Parathyroid adenoma (tissue), 2 donors: ENCODE data around the gene SCYGR7.
"Not testable (repeated sequence)": the region's sequence is repeated elsewhere in the genome, so short reads cannot be mapped to it uniquely, and the experiment has no call there.

Source experiments
- H2AFZ ChIP-seq: fragments of 300-600 bp; sonication (generic); one replicate; pipeline ENCODE4 v1.7.0; 2017; ENCODE audit warnings: antibody characterized with exemption, mild to moderate bottlenecking
- H3K27ac ChIP-seq: fragments of 300-600 bp; sonication (generic); one replicate; pipeline ENCODE4 v1.7.0; 2017
- H3K27me3 ChIP-seq: fragments of 300-600 bp; sonication (generic); one replicate; pipeline ENCODE4 v1.7.0; 2017; ENCODE audit warnings: low read length; ENCODE audit not compliant: control insufficient read depth, insufficient read depth
- H3K36me3 ChIP-seq: fragments of 300-600 bp; sonication (generic); one replicate; pipeline ENCODE4 v1.7.0; 2017; ENCODE audit warnings: low read length; ENCODE audit not compliant: control insufficient read depth, insufficient read depth
- H3K4me1 ChIP-seq: fragments of 300-600 bp; sonication (generic); one replicate; pipeline ENCODE4 v1.7.0; 2017; ENCODE audit warnings: control low read depth
- H3K4me2 ChIP-seq: fragments of 300-600 bp; sonication (generic); one replicate; pipeline ENCODE4 v1.7.0; 2017; ENCODE audit warnings: low read length
- H3K4me3 ChIP-seq: fragments of 300-600 bp; sonication (generic); one replicate; pipeline ENCODE4 v1.7.0; 2017; ENCODE audit warnings: low read depth, low read length
- H3K79me2 ChIP-seq: fragments of 300-600 bp; sonication (generic); one replicate; pipeline ENCODE4 v1.7.0; 2017; ENCODE audit warnings: control low read depth
- H3K9ac ChIP-seq: fragments of 300-600 bp; sonication (generic); one replicate; pipeline ENCODE4 v1.7.0; 2017; ENCODE audit warnings: mild to moderate bottlenecking
- H3K9me3 ChIP-seq: fragments of 300-600 bp; sonication (generic); one replicate; pipeline ENCODE4 v1.7.0; 2017; ENCODE audit warnings: low read length; ENCODE audit not compliant: control insufficient read depth
- CTCF ChIP-seq: fragments of 300-600 bp; sonication (generic); IDR thresholded peaks from one replicate; pipeline ENCODE4 v1.7.0; 2017; ENCODE audit warnings: antibody characterized with exemption, mild to moderate bottlenecking
- donor health status: primary hyperparathyroidism.

The SCYGR7 gene

GRCh38 chr2:227720680-227721079 lies 7.5 kb upstream of the SCYGR7 start:
- Histone ChIP-seq H2AFZ (no peak overlapping the region), H3K79me2 (no peaks in the 10 kb centered on the region), H3K9me3 (no peaks in the 10 kb centered on the region), H3K4me1 (no peaks in the 10 kb centered on the region), H3K36me3 (no peaks in the 10 kb centered on the region), H3K9ac (no peak overlapping the region), H3K4me2 (no peak overlapping the region), H3K27ac (no peak overlapping the region), H3K4me3 (no peak overlapping the region), H3K27me3 (no peaks in the 10 kb centered on the region)
- no peak for TF ChIP-seq CTCF

GRCh38 chr2:227722821-227723220 lies 5.3 kb upstream of the SCYGR7 start:
- H3K4me2 ChIP-seq, H3K27me3 ChIP-seq, H3K79me2 ChIP-seq, H3K4me3 ChIP-seq, H3K4me1 ChIP-seq, H3K36me3 ChIP-seq, H3K9me3 ChIP-seq, H2AFZ ChIP-seq, H3K9ac ChIP-seq, H3K27ac ChIP-seq: not testable (repeated sequence)

GRCh38 chr2:227724394-227725039 lies 3.6 kb upstream of the SCYGR7 start, which contains the start of gene SCYGR6:
Gene SCYGR6, minus strand, starts transcription at chr2:227724757. Its CDS starts 0 bp downstream, at chr2:227724757.
- Histone ChIP-seq H3K27me3 (no peaks in the 10 kb centered on the region), H3K36me3 (no peaks in the 10 kb centered on the region), H3K9ac (no peak within 1 kb of the TSS), H2AFZ (no peak within 1 kb of the TSS), H3K4me2 (no peak within 1 kb of the TSS), H3K27ac (no peak within 1 kb of the TSS), H3K4me3 (no peak within 1 kb of the TSS), H3K9me3 (no peaks in the 10 kb centered on the region), H3K4me1 (no peaks in the 10 kb centered on the region), H3K79me2 (no peaks in the 10 kb centered on the region)
- no peak for TF ChIP-seq CTCF

GRCh38 chr2:227739351-227739750 lies 11.2 kb downstream of the SCYGR7 start:
- Histone ChIP-seq H3K9ac (no peak overlapping the region), H3K27me3 (no peaks in the 10 kb centered on the region), H3K36me3 (no peaks in the 10 kb centered on the region), H3K27ac (no peak overlapping the region), H3K4me3 (no peak overlapping the region), H3K9me3 (no peaks in the 10 kb centered on the region), H3K4me2 (no peak overlapping the region), H2AFZ (no peak overlapping the region), H3K79me2 (no peaks in the 10 kb centered on the region), H3K4me1 (no peaks in the 10 kb centered on the region)
- no peak for TF ChIP-seq CTCF

- H3K27ac ChIP-seq, H3K36me3 ChIP-seq, H3K9ac ChIP-seq, H3K4me3 ChIP-seq, H3K4me2 ChIP-seq, H2AFZ ChIP-seq, H3K79me2 ChIP-seq, H3K9me3 ChIP-seq, H3K27me3 ChIP-seq, H3K4me1 ChIP-seq: not testable (repeated sequence)
These were observed 12.6 kb downstream of the SCYGR7 start for GRCh38 chr2:227740705-227741104.

- Histone ChIP-seq H3K9me3 (no peaks in the 10 kb centered on the region), H3K27me3 (no peaks in the 10 kb centered on the region), H2AFZ (no peak within 1 kb of the TSS), H3K4me3 (no peak within 1 kb of the TSS), H3K27ac (no peak within 1 kb of the TSS), H3K4me1 (no peaks in the 10 kb centered on the region), H3K79me2 (no peaks in the 10 kb centered on the region), H3K36me3 (no peaks in the 10 kb centered on the region), H3K4me2 (no peak within 1 kb of the TSS), H3K9ac (no peak within 1 kb of the TSS)
- no peak for TF ChIP-seq CTCF
These were observed 17.5 kb downstream of the SCYGR7 start, which contains the start of gene SCYGR8 for GRCh38 chr2:227745594-227745993. Gene SCYGR8, plus strand, starts transcription at chr2:227745894. Its CDS starts 0 bp downstream, at chr2:227745894.
